Head of caudate nucleus (tissue), 42 donors: Measurements from ENCODE around the gene DUSP23.

Experiments used
- DNase-seq, 42 donors: peaks; one replicate each; pipeline versions ENCODE4 v3.0.0 to v3.0.0-alpha.2; 2020 to 2021; ENCODE audit warnings: mixed read lengths in 7 of 42
- intact Hi-C: fragments of 100-400 bp; cut with DNase I; formaldehyde crosslinking; loops from one replicate; pipeline ENCODE4 v1.15.0; 2022

Gene DUSP23

DNA sequence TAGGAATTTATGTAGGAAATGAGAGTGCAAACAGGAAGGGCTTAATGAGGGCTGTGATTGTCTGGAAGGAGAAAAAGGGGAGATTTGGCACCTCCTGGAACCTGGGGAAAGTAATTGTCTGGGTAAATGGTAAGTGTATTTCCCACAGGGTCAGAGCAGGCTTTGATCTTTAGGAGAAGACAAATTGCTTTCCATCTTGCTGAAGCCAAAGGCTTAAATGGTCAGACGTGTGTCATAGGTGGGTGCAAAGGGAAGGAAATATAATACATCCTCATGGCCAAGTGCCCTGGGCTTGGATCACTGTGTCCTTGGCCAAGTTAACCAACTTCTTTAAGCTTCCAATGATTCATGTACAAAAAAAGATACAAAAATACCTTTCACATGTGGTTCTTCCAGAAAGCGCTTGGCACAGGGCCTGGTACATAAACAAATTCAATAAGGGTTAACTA, 1.3 kb upstream of the DUSP23 start:
- no peak for DNase-seq
- intact Hi-C loops = no loop called here

GRCh38 chr1:159781992-159782391, 1.2 kb downstream of the DUSP23 start:
- DNase-seq = no peak
- intact Hi-C loops = no loop called here

DNA sequence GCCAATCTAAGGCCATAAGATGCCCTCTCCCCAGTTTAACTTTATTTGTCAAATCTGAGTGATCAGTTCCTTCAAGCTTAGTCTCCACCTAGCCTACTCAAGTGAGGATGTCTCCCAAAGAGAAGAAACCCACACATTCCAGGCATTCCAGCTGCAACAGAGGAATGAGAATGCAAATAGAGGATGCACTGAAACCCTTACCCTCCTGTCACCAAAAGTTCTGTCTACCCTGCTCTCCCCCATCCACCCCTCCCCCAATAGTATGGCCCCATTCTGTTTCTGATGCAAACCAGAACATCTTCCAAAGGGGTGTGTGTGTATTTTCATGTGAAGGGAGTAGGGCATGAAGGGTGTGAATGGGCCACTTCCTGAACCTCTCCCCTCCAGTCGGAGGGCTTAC, 3.0 kb downstream of the DUSP23 start:
- intact Hi-C loops = no loop called here
- no peak for DNase-seq

DNA sequence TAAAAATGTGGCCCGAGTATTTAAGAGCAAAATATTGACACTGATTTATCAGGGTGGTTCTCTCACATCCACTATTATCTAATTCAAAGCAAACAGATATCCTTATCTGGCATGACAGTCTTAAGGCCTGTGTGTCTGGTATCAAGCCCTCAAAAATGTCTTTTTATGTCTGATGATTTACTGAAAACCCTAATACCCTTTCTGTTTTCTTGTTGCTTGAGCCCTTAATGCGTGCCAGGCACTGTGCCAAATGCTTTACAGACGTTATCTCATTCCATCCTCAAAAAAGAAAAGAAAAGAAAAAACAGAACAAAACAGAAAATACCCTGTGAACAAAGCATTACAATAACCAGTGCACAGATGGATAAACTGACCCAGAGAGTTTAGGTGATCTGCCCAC, 5.7 kb downstream of the DUSP23 start:
- no peak for DNase-seq
- intact Hi-C loops = no loop called here

DNA sequence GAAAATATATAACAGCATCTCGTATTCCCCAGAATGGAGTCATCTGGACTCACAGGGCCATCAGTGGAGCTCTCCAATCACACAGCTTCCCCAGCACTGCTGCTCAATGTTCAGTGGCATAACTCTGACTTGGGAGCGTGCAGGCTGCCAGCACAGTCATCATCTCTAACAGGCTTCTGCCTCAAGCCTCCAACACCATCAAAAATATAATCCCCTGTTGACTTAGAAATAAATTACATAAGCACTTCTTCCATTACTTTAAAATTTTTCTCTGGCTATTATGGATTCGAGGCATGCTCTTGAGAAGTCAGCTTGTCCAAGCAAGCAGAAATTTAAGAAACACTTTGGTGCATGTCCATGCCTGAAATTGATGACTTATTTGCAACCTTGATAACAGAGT, 6.2 kb downstream of the DUSP23 start:
- intact Hi-C loops = no loop called here
- DNase-seq = no peak

DNA sequence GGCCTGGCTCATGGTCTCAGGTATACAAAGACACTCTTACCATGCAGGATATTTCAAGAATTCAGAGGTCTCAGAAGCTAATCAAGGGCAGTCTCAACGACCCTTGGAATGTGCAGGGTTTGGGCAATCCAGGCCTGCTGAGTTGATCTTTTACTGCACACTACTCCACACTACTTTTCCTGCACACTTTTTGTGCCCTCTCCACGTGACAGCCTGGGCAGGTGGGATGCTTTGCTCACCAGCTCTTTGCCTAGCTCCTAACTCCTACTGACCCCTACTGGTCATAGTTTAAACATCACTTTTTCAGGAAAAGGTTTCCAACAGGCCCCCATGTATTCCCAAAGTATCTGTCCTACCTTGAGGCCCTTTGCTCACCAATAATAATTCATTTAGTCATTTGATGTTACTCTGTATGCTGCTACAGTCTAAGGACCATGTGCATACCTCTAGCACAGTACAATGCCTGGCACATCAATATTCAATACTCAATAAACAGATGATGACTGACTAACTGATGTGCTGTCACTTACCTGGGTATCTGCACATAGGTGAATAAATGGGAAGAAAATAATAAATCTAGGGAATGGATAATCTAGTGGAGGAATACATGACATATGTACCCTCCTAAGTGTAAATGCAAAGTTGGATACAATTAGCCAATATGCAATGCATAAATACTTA, 9.6 kb downstream of the DUSP23 start:
- peak in 2 of 42 donors; percentile 10 to 18 for DNase-seq
- intact Hi-C loops = no loop called here

GRCh38 chr1:159791031-159791430, 10.3 kb downstream of the DUSP23 start:
- intact Hi-C loops = no loop called here

GRCh38 chr1:159791461-159791860, 10.7 kb downstream of the DUSP23 start:
- peak in 8 of 42 donors; percentile 15 to 62 (median 34) for DNase-seq
- intact Hi-C loops = no loop called here

More at GRCh38 chr1:159791031-159791430, 10.3 kb downstream of the DUSP23 start:
- DNase-seq = no peak

- no peak for DNase-seq
- intact Hi-C loops = loop anchor here (5.0 kb wide), 1 partner anchor 97 kb away; no protein-coding TSS in a partner anchor
Measured at GRCh38 chr1:159795534-159795933, 14.8 kb downstream of the DUSP23 start.

- DNase-seq = peak in 37 of 42 donors; percentile 23 to 84 (median 62)
- intact Hi-C loops = loop anchor here (5.0 kb wide), 1 partner anchor 93 kb away; no protein-coding TSS in a partner anchor
Measured at GRCh38 chr1:159798893-159799292, 18.1 kb downstream of the DUSP23 start.

DNA sequence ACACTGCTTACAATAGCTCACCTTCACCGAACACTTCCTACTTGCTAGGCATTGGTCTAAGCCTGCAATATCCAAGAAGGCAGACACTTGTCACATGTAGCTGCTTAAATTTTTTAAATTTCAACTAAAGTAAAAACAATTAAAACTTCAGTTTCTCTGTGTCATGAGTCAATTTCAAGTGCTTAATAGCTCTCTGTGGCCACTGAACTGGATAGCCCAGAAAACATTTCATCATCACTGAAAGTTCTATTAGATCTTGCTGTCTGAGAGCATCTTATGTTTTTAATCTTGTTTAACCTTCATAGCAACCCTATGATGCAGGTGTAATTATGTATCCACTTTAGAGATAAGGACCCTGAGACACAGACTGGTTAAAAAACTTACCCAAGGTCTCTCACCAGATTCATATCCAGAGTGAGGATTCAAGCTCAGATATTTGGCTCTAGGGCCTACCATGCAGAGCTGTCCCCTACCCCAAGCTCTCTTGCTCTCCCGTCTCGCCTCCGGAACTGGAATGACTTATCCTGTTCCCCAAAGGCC, 18.8 kb downstream of the DUSP23 start:
- DNase-seq = no peak
- intact Hi-C loops = loop anchor here (5.0 kb wide), 1 partner anchor 93 kb away; no protein-coding TSS in a partner anchor

- no peak for DNase-seq
- intact Hi-C loops = no loop called here
Measured at GRCh38 chr1:159800177-159800930, 19.6 kb downstream of the DUSP23 start.

DNA sequence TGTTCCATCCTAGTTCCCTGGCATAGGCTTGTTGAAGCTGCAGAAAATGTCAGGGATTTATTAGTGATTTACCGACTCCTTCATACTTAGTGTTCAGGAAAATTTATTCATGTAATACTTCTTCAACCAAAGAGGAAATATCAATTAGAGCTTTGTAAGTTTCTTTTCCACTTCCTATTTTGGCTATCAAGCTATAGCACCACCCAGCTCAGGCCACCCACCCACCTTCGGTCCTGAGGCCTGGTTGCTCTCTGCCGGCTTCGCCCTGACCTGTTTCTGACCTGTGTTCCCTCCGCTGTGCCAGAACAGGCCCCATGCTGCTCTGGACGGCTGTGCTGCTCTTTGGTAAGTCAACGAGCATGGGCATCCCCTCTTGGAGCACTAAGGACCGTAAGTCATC, 21.3 kb downstream of the DUSP23 start, which contains the start of gene FCRL6:
FCRL6 (plus strand) TSS at position 250 of the 400 bp plus-strand sequence; CDS start at position 315, 65 bp downstream.
- no peak for DNase-seq

DNA sequence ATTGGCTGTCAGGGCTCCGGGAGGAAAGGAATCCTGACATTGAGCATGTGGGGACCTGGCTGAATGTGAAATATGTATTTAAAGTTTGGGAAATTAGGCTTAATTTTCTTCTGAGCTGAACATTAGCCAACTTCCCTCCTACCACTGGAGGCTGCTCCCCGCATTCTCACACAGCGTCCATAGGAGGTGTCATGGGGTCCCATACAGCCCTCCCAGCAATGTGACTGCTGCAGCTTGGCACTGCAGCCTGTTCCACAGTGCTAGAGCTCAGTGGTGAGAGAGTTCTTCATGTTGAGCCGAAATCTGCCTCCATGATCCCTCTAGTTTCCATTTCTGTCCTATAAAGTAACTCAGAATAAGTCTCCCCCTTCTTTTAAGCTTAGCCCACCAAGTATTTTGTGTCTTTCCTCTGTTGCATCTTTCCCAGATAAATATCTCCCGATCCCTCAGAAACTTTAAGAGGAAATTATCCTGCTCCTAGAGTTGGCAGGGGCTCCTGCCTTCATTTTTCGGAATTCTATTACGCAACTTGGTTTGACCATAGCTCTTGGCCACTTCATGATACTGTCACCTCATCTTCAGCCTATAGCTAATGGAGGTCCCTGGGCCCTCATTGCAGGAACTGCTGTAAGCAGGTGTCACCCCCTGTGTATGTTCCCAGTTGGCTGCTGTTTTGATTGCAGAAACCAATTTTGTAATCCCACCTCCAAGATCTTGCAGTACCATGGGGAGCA, 23.4 kb downstream of the DUSP23 start:
- DNase-seq = no peak
- intact Hi-C loops = no loop called here

More for the DNA sequence above, 21.3 kb downstream of the DUSP23 start, which contains the start of gene FCRL6:
- intact Hi-C loops = no loop called here

GRCh38 chr1:159804924-159805323, 24.2 kb downstream of the DUSP23 start:
- no peak for DNase-seq
- intact Hi-C loops = no loop called here

DNA sequence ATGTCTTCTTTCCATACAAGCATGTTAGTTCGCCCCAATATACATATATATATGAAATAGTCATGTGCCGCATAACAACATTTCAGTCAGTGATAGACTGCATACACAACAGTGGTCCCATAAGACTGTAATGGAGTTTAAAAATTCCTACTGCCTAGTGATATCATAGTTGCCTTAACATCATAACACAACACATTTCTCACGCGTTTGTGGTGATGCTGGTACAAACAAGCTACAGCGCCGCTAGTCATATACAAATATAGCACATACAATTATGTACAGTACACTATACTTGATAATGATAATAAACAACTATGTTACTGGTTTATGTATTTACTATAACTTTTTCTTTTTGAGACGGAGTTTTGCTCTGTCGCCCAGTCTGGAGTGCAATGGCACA, 35.2 kb downstream of the DUSP23 start:
- intact Hi-C loops = no loop called here
- no peak for DNase-seq

DNA sequence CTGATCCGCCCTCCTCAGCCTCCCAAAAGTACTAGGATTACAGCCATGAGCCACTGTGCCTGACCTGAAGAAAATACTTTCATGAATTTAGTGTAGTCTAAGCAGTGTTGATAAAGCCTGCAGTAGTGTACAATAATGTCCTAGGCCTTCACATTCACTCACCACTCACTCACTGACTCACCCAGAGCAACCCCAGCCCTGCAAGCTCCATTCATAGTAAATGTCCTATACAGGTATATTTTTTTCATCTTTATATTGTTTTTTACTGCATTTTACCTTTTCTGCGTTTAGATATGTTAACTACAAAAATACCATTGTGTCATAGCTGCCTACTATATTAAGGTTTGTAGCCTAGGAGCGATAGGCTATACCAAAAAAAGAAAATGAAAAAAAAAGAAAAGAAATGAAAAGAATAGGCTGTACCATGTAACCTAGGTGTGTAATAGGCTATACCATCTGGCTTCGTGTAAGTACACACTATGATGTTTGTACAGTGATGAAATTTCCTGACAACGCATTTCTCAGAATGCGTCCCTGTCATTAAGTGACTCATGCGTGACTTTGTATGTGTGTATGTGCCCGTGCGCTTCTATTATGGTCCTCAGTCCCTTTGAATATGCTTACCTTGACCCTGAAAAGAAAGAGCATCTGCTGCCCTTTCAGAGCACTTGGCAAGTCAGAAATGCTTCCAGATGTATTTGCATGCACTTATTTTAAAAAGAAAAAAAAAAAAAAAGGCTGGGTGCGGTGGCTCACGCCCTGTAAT, 36.7 kb downstream of the DUSP23 start:
- no peak for DNase-seq
- intact Hi-C loops = no loop called here

GRCh38 chr1:159821171-159821867, 40.6 kb downstream of the DUSP23 start:
- intact Hi-C loops = no loop called here
- DNase-seq = peak in 11 of 42 donors; percentile 11 to 85 (median 43)
